A673 (cell line): ENCODE measurements around the gene CEACAM5.

Experiments used
- CTCF ChIP-seq: fragments of 300-800, 200-600 bp; sonication (generic); conservative IDR thresholded peaks from 2 replicates; pipeline ENCODE4 v1.5.1; 2017; ENCODE audit warnings: low read depth, mild to moderate bottlenecking, antibody characterized with exemption, low read length, moderate library complexity, mixed read lengths
- EZH2 ChIP-seq: fragments of 200-600 bp; sonication (generic); IDR thresholded peaks from 2 replicates; pipeline ENCODE4 v1.6.1; 2017; ENCODE audit warnings: borderline replicate concordance, low read depth, mild to moderate bottlenecking, mixed read lengths, antibody characterized with exemption, low read length; ENCODE audit not compliant: poor library complexity, severe bottlenecking

DNA sequence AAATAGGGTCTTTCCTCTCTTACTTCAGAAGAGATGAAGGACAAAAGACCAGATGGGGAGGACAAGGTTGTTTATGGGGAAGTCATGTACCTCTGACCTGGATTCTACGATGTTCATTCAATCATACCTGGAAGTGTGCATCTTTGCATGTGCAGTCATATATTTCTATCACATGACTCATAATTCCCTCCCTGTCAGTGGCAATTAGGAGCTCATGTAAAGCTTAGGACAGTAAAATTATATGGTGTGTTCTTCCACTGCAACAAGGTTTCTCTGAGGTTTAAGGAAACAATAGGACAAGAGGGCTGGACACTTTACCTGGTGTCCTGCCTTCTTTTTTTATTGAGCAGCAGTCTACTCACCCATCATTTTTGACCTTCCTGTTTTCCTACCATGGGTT is 40.1 kb upstream of the CEACAM5 start:
- TF ChIP-seq EZH2 (no peak), CTCF (no peak)
